GM18517 (cell line): ENCODE measurements around the gene ACTL8.

Source experiments
- ATAC-seq: cut with Tn5 transposase; IDR thresholded peaks from one replicate; pipeline ENCODE4 v1.9.1; 2021; ENCODE audit warnings: mild to moderate bottlenecking, moderate library complexity; ENCODE audit not compliant: unreplicated experiment

Gene ACTL8

GRCh38 chr1:17755120-17755519 lies at the start of gene ACTL8:
Gene ACTL8, plus strand, starts transcription at chr1:17755333. Its CDS starts 67,676 bp downstream, at chr1:17823009.
- ATAC-seq = no peak

GRCh38 chr1:17706445-17706844 lies 48.7 kb upstream of the ACTL8 start:
- no peak for ATAC-seq

- ATAC-seq = no peak
These were observed 45.2 kb upstream of the ACTL8 start for GRCh38 chr1:17709981-17710380.

- no peak for ATAC-seq
These were observed 44.1 kb upstream of the ACTL8 start for GRCh38 chr1:17710889-17711576.

GRCh38 chr1:17711577-17711910 lies 43.6 kb upstream of the ACTL8 start:
- ATAC-seq = no peak

GRCh38 chr1:17711941-17712340 lies 43.2 kb upstream of the ACTL8 start:
- no peak for ATAC-seq

GRCh38 chr1:17713993-17714392 lies 41.1 kb upstream of the ACTL8 start:
- ATAC-seq = no peak

GRCh38 chr1:17717594-17718535 lies 37.3 kb upstream of the ACTL8 start:
- no peak for ATAC-seq

- no peak for ATAC-seq
These were observed 35.3 kb upstream of the ACTL8 start for GRCh38 chr1:17719874-17720273.

GRCh38 chr1:17721444-17721843 lies 33.7 kb upstream of the ACTL8 start:
- no peak for ATAC-seq

GRCh38 chr1:17723684-17724083 lies 31.4 kb upstream of the ACTL8 start:
- no peak for ATAC-seq

GRCh38 chr1:17724150-17724549 lies 31.0 kb upstream of the ACTL8 start:
- no peak for ATAC-seq

- ATAC-seq = no peak
These were observed 29.9 kb upstream of the ACTL8 start for GRCh38 chr1:17725084-17725719.

- no peak for ATAC-seq
These were observed 29.1 kb upstream of the ACTL8 start for GRCh38 chr1:17725811-17726582.

GRCh38 chr1:17728123-17728712 lies 26.9 kb upstream of the ACTL8 start:
- no peak for ATAC-seq

- ATAC-seq = no peak
These were observed 25.9 kb upstream of the ACTL8 start for GRCh38 chr1:17729248-17729647.

GRCh38 chr1:17729909-17730308 lies 25.2 kb upstream of the ACTL8 start:
- no peak for ATAC-seq

- no peak for ATAC-seq
These were observed 23.7 kb upstream of the ACTL8 start for GRCh38 chr1:17731460-17731859.

- ATAC-seq = no peak
These were observed 22.7 kb upstream of the ACTL8 start for GRCh38 chr1:17732475-17732874.

GRCh38 chr1:17733661-17734060 lies 21.5 kb upstream of the ACTL8 start:
- ATAC-seq = no peak

GRCh38 chr1:17734609-17735008 lies 20.5 kb upstream of the ACTL8 start:
- ATAC-seq = no peak
